Thymus (tissue), 14 donors: Measurements from ENCODE around the gene PRPS1. TPM values are rescaled to one million over a fixed set of nuclear protein-coding genes. Genes with fewer than 3 reads are reported as not detected.
A peak's percentile ranks its signal among the peaks of the same experiment; 100 is the strongest.

Source experiments
- DNase-seq, 9 donors: peaks; one replicate each; pipeline ENCODE4 v3.0.0-alpha.2; 2013; ENCODE audit warnings: low spot score in 9 of 9, low read depth in 6 of 9, missing footprints in 1 of 9
- H3K27ac ChIP-seq, 2 donors: one replicate each; pipeline ENCODE4 v1.5.1; 2013; ENCODE audit warnings: control low read depth in 1 of 2, low read depth in 1 of 2, low read length in 1 of 2, mild to moderate bottlenecking in 1 of 2, moderate library complexity in 1 of 2
- H3K27me3 ChIP-seq, 2 donors: one replicate each; pipeline ENCODE4 v1.5.1; 2013; ENCODE audit warnings: low read length in 1 of 2; ENCODE audit not compliant: control insufficient read depth in 2 of 2, insufficient read depth in 1 of 2
- H3K36me3 ChIP-seq, 2 donors: one replicate each; pipeline ENCODE4 v1.5.1; 2013; ENCODE audit warnings: low read length in 1 of 2, mild to moderate bottlenecking in 1 of 2, moderate library complexity in 1 of 2; ENCODE audit not compliant: control insufficient read depth in 2 of 2, insufficient read depth in 2 of 2
- H3K4me1 ChIP-seq, 2 donors: one replicate each; pipeline ENCODE4 v1.5.1; 2013; ENCODE audit warnings: low read length in 2 of 2; ENCODE audit not compliant: control insufficient read depth in 2 of 2, insufficient read depth in 2 of 2
- H3K4me3 ChIP-seq, 2 donors: one replicate each; pipeline ENCODE4 v1.5.1; 2013; ENCODE audit warnings: low read length in 2 of 2, control low read depth in 1 of 2, mild to moderate bottlenecking in 1 of 2
- H3K9me3 ChIP-seq, 2 donors: one replicate each; pipeline ENCODE4 v1.5.1; 2013; ENCODE audit warnings: low read length in 1 of 2, mild to moderate bottlenecking in 1 of 2; ENCODE audit not compliant: control insufficient read depth in 2 of 2, insufficient read depth in 1 of 2
- WGBS: extraction: QIAGEN DNeasy Blood & Tissue Kit; methylation state at CpG from one replicate; pipeline ENCODE4 v1.1.7; 2013; 5-methylcytosine and 5-hydroxymethylcytosine counted together
- long read RNA-seq, 10 donors: transcript quantifications; one replicate each; lab custom pipeline, GENCODE V29; 2026
- polyA plus RNA-seq: library from polyadenylated mRNA; stranded (reverse); fragments of 200-250 nt; gene quantifications from one replicate; pipeline ENCODE4 v1.2.3, GENCODE V29; 2013
- total RNA-seq: library from RNA; stranded (reverse); fragments of 120-200 nt; gene quantifications from one replicate; pipeline ENCODE4 v1.2.4, GENCODE V29; 2013
- donor health status: healthy.

Gene PRPS1
- total RNA-seq (41.7 TPM), polyA plus RNA-seq (26.4 TPM)
- long read RNA-seq, donor 1, partial matches to known transcripts, result 0 of 1 reads
- long read RNA-seq, donor 1, other reads (novel, unspliced or antisense), result 0 of 1 reads
- long read RNA-seq, donor 2, transcript PRPS1-204 (7 exons, 2,152 nt), result major isoform, 33 of 84 reads
- long read RNA-seq, donor 2, partial matches to known transcripts, result 45 of 84 reads
- long read RNA-seq, donor 2, other reads (novel, unspliced or antisense), result 0 of 84 reads
- long read RNA-seq, donor 3, transcript PRPS1-204 (7 exons, 2,152 nt), result major isoform, 28 of 34 reads
- long read RNA-seq, donor 3, partial matches to known transcripts, result 0 of 34 reads
- long read RNA-seq, donor 3, other reads (novel, unspliced or antisense), result 0 of 34 reads
- long read RNA-seq, donor 4, partial matches to known transcripts, result 9 of 15 reads
- long read RNA-seq, donor 4, other reads (novel, unspliced or antisense), result 0 of 15 reads
- long read RNA-seq, donor 5, transcript PRPS1-208 (4 exons, 672 nt), result minor isoform, 5 of 64 reads
- long read RNA-seq, donor 5, transcript PRPS1-204 (7 exons, 2,152 nt), result major isoform, 19 of 64 reads
- long read RNA-seq, donor 5, partial matches to known transcripts, result 38 of 64 reads
- long read RNA-seq, donor 5, other reads (novel, unspliced or antisense), result 0 of 64 reads
- long read RNA-seq, donor 6, transcript PRPS1-204 (7 exons, 2,152 nt), result major isoform, 21 of 23 reads
- long read RNA-seq, donor 6, partial matches to known transcripts, result 0 of 23 reads
- long read RNA-seq, donor 6, other reads (novel, unspliced or antisense), result 0 of 23 reads
- long read RNA-seq, donor 7, transcript PRPS1-204 (7 exons, 2,152 nt), result major isoform, 28 of 32 reads
- long read RNA-seq, donor 7, partial matches to known transcripts, result 0 of 32 reads
- long read RNA-seq, donor 7, other reads (novel, unspliced or antisense), result 0 of 32 reads
- long read RNA-seq, donor 8, transcript PRPS1-204 (7 exons, 2,152 nt), result major isoform, 8 of 8 reads
- long read RNA-seq, donor 8, partial matches to known transcripts, result 0 of 8 reads
- long read RNA-seq, donor 8, other reads (novel, unspliced or antisense), result 0 of 8 reads
- long read RNA-seq, donor 9, transcript PRPS1-204 (7 exons, 2,152 nt), result major isoform, 15 of 18 reads
- long read RNA-seq, donor 9, partial matches to known transcripts, result 0 of 18 reads
- long read RNA-seq, donor 9, other reads (novel, unspliced or antisense), result 0 of 18 reads
- long read RNA-seq, donor 10, transcript PRPS1-202 (3 exons, 628 nt), result minor isoform, 5 of 17 reads
- long read RNA-seq, donor 10, transcript PRPS1-204 (7 exons, 2,152 nt), result major isoform, 12 of 17 reads
- long read RNA-seq, donor 10, partial matches to known transcripts, result 0 of 17 reads
- long read RNA-seq, donor 10, other reads (novel, unspliced or antisense), result 0 of 17 reads

DNA sequence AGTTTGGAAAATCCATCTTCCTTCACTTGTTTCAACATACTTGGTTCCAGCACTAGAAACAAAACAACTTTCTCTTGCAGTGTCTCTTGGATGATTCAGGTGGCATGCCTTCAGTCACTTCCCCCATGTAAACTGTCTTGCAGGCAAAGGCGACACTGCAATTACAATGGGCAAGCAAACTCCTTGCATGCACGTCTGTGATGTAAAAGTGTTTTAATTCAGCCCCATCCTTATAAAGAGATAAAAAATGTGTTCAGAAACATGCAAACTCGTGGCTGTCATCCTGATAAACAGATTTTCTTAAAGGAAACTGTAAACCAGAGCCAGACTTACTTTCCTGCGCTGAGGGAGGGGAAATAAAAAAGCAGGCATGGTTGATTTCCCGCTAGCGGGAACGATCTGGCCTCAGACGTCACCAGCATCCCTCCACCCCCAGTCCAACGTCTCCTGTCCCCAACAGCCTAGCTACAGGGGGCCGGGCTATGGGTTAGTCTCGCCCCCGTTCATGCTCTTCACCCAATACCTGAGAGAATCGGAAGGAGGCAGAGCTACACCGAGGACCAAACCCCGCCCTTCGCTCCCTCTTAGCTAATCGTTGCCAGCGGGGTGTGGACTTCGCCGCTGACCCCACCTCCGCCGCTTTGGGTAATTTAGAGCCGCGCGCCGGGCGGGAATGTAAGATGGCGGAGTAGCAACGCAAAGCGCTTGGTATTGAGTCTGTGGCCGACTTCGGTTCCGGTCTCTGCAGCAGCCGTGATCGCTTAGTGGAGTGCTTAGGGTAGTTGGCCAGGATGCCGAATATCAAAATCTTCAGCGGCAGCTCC is at the start of gene PRPS1:
Gene PRPS1 (plus strand): TSS at position 673 of the 824 bp plus-strand sequence. CDS start 119 bp downstream, at position 792.
- peak; percentile 66 to 94 (median 82) for DNase-seq
- Histone ChIP-seq H3K4me3 (peak within 1 kb of the TSS; percentile 64 to 78), H3K9me3 (no peaks in the 10 kb centered on the region), H3K27ac (peak within 1 kb of the TSS; percentile 85 to 86), H3K36me3 (no peaks in the 10 kb centered on the region), H3K4me1 (no peaks in the 10 kb centered on the region), H3K27me3 (no peaks in the 10 kb centered on the region)
- under 1% methylated on average over 37 of the region's 37 CpGs for WGBS

DNA sequence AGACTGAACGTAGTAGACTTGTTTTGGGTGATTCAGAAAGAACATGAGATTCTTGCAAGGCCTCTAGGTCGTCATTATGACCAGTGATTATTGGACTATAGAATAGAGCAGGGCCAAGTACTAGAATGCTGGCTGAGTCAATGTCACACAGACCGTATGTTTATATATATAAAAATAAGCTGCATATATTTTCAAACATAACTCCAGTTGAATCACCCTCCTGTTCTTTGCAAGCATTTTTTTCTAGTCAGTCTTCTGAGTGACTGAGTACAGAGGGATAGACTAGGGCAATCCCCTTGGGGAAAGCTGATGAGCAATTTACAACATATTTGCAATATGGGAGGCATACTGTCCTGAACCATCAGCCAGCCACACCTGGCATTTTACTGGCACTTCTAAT is 48.4 kb upstream of the PRPS1 start:
- Histone ChIP-seq H3K4me3 (no peak overlapping the region), H3K36me3 (no peaks in the 10 kb centered on the region)
- WGBS, result 92% methylated on average over 3 of the region's 3 CpGs

DNA sequence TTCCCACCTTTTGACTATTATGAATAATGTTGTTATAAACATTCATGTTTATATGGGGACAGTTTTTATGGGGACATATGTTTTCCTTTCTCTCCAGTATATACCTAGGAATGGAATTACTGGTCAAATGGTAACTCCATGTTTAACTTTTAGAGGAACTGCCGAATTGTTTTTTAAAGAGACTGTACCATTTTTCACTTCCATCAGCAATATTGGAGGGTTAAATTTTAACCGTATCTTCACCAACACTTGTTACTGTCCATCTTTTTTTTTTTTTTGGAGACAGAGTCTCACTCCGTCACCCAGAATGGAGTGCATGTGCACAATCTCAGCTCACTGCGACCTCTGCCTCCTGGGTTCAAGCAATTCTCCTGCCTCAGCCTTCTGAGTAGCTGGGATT is 46.4 kb upstream of the PRPS1 start:
- Histone ChIP-seq H3K4me3 (no peak overlapping the region), H3K9me3 (no peaks in the 10 kb centered on the region), H3K27ac (no peak overlapping the region), H3K36me3 (no peaks in the 10 kb centered on the region), H3K4me1 (no peaks in the 10 kb centered on the region), H3K27me3 (no peaks in the 10 kb centered on the region)
- WGBS, result 97% methylated on average over 4 of the region's 4 CpGs
- DNase-seq, result no peak

More for the DNA sequence above, 48.4 kb upstream of the PRPS1 start:
- no peak for DNase-seq
- Histone ChIP-seq H3K4me1 (no peaks in the 10 kb centered on the region), H3K27me3 (no peaks in the 10 kb centered on the region), H3K9me3 (no peaks in the 10 kb centered on the region), H3K27ac (no peak overlapping the region)

DNA sequence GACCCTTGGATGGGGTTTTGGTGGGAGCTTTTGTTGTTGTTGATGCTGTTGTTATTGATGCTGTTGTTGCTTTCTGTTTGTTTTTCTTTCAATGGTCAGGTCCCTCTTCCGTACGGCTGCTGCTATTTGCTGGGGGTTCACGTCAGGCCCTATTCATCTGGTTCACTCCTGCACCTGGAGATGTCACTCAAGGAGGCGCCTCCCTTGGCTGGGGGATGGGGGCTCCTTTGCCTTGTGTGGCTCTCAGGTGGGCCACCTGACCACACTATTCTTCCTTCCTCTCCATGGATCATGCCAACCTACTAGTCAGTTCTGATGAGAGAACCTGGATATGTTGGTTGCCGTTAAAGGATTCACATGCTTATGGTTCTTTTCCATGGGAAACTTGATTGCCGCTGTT is 39.1 kb upstream of the PRPS1 start:
- WGBS, result 97% methylated on average over 6 of the region's 6 CpGs
- H3K9me3 ChIP-seq, result no peaks in the 10 kb centered on the region
- no peak for DNase-seq
- no peak overlapping the region for H3K4me3 ChIP-seq
- no peaks in the 10 kb centered on the region for H3K36me3 ChIP-seq
- no peaks in the 10 kb centered on the region for H3K4me1 ChIP-seq
- H3K27ac ChIP-seq, result no peak overlapping the region
- H3K27me3 ChIP-seq, result no peaks in the 10 kb centered on the region

DNA sequence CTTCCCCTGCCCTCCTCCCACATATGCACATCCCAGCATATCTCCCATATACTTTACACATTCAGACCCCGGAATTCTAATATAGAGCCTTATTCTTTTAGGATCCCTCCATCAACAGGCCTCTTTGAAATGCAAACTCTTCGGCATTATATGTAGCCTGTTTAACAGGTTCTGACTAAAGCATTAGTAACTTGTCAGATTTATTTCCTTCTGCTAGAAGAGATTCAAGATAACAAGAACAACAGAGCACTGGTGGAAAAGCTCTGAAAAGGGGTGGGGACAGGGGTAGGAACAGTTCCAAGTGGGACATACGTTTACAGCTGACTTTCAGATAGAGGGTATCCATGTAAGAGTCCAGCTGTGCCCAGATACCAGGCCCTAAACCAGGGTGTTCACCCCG is 31.7 kb upstream of the PRPS1 start:
- no peaks in the 10 kb centered on the region for H3K4me1 ChIP-seq
- no peak overlapping the region for H3K4me3 ChIP-seq
- no peaks in the 10 kb centered on the region for H3K9me3 ChIP-seq
- no peak for DNase-seq
- H3K36me3 ChIP-seq, result no peaks in the 10 kb centered on the region
- H3K27me3 ChIP-seq, result no peaks in the 10 kb centered on the region
- 82% methylated on average over 4 of the region's 4 CpGs for WGBS
- H3K27ac ChIP-seq, result no peak overlapping the region

DNA sequence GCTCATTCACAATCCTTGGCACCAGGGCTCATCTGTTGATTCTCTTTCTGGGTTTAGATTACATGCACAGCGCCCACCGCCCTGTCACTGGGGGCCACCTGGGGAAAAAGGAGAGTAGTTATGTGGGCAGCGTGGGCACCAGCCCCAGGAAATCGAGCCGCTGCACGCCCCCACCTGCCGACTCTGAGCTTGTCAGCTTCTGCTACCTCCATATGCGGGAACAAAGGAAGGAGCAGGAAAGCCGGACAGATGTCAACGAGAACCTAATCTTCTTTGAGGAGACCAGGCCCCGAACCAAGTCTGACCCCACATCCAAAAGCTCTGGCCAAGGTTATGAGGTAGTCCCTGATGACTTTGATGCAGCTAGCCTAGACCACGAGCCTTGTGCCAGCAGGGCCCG is 31.0 kb upstream of the PRPS1 start:
- Histone ChIP-seq H3K4me1 (no peaks in the 10 kb centered on the region), H3K36me3 (no peaks in the 10 kb centered on the region), H3K27ac (no peak overlapping the region), H3K27me3 (no peaks in the 10 kb centered on the region), H3K4me3 (no peak overlapping the region), H3K9me3 (no peaks in the 10 kb centered on the region)
- WGBS, result 94% methylated on average over 13 of the region's 13 CpGs
- DNase-seq, result no peak

DNA sequence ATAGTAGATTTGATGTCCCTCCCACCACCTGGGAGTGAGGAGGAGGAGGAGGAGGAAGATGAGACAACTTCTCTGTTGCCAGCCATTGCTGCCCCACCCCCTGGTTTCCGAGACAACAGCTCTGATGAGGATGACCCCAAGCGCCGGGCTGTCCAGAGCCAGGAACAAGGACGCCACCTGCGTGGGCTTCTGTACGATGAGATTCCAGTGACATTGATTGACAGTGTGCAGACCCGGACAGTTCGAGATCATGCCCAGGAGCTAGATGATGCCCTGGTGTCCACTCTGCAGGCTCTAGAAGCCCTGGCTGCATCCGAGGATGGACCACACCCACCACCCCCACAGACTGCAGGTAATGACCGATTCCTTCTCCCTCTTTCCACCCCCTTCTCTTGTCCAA is 30.5 kb upstream of the PRPS1 start:
- Histone ChIP-seq H3K27me3 (no peaks in the 10 kb centered on the region), H3K4me1 (no peaks in the 10 kb centered on the region), H3K27ac (no peak overlapping the region), H3K36me3 (no peaks in the 10 kb centered on the region), H3K9me3 (no peaks in the 10 kb centered on the region), H3K4me3 (no peak overlapping the region)
- no peak for DNase-seq
- WGBS, result 95% methylated on average over 10 of the region's 10 CpGs

DNA sequence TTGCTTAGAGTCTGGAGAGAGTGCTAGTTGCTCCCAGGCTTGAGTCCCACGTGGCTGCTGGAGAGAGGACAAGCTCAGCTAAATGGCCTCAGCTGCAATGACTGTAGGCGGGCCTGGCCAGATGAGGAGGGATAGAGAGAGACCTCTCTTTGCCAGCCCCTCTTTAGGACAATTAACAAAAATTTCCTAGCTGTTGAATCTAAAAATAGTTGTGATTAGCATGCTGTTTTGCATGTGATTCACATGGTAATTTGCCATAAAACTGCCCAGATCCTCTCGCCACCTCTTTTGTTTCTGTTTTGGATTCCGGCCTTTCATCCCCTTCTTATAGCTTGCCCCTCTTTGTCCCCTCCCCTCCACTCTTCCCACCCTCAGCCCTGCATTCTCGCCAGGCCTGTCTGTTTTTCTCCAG is 28.9 kb upstream of the PRPS1 start:
- WGBS, result 91% methylated on average over 5 of the region's 5 CpGs

More for the DNA sequence above, 28.9 kb upstream of the PRPS1 start:
- no peak overlapping the region for H3K4me3 ChIP-seq
- no peaks in the 10 kb centered on the region for H3K9me3 ChIP-seq
- no peak overlapping the region for H3K27ac ChIP-seq
- no peaks in the 10 kb centered on the region for H3K27me3 ChIP-seq
- H3K36me3 ChIP-seq, result no peaks in the 10 kb centered on the region
- H3K4me1 ChIP-seq, result no peaks in the 10 kb centered on the region
- no peak for DNase-seq
